CD4-positive, alpha-beta T cell treated with Interleukin-6 at 100 ng/mL for 8 hours (primary cell): ENCODE data around the gene OGA.
A peak's percentile ranks its signal among the peaks of the same experiment; 100 is the strongest.
"Not testable (repeated sequence)": the region's sequence is repeated elsewhere in the genome, so short reads cannot be mapped to it uniquely, and the experiment has no call there.

Experiments
- DNase-seq: peaks from one replicate; pipeline ENCODE4 v3.0.0-alpha.2; 2020; ENCODE audit warnings: mixed read lengths, low spot score

OGA gene

GRCh38 chr10:101797403-101798059, 20.7 kb downstream of the OGA start:
- DNase-seq: no peak

DNA sequence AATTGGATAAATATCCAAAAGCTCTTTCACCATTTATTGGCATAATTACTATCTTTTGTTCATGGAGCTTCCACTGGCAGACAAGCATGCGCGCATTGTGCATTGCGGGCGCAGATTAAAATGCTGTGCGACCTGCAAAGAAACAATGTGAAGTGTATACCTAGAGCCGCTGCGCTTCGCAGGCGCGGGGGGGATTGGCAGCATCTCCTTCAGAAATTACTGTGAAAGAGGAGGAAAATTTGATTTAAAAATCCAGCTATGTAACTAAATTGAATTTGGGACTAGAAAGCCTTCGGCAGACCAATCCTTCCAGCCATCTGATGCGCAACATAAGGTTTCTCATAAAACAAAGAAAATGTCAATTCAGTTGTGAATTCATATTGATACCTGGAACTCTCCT, 24.7 kb downstream of the OGA start:
- no peak for DNase-seq

- DNase-seq: no peak
Measured at GRCh38 chr10:101789686-101790085, 28.6 kb downstream of the OGA start.

DNA sequence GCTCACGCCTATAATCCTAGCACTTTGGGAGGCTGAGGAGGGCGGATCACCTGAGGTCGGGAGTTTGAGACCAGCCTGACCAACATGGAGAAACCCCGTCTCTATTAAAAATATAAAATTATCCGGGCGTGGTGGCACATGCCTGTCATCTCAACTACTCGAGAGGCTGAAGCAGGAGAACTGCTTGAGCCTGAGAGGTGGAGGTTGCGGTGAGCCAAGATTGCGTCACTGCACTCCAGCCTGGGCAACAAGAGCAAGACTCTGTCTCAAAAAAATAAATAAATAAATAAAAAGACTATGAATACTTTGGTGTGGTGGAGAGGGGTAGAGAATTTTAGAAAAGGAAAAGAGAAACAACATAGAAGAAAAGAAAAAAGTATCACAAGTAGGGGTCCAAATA, 29.0 kb downstream of the OGA start:
- DNase-seq: not testable (repeated sequence)

DNA sequence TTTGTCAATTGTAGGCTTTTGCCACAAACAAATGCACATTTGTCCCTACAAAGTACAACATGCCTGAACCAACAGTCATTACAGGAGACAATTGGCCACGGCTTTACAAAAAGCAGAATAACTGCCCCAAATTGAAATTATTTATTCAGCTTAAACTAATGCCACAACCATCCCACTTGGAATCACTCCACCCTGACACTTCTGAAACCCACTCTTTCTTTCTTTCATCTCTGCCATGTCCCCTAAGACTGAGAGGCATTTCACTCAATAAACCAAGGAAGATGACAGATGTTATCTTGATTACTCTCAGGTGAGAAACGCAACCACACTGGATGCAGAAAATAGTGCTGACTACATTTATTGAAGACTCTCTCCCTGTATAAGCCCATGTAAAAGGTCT, 32.4 kb downstream of the OGA start:
- no peak for DNase-seq

- DNase-seq: no peak
Measured at GRCh38 chr10:101784558-101784957, 33.7 kb downstream of the OGA start.

- DNase-seq: no peak
Measured at GRCh38 chr10:101783736-101784118, 34.5 kb downstream of the OGA start.

DNA sequence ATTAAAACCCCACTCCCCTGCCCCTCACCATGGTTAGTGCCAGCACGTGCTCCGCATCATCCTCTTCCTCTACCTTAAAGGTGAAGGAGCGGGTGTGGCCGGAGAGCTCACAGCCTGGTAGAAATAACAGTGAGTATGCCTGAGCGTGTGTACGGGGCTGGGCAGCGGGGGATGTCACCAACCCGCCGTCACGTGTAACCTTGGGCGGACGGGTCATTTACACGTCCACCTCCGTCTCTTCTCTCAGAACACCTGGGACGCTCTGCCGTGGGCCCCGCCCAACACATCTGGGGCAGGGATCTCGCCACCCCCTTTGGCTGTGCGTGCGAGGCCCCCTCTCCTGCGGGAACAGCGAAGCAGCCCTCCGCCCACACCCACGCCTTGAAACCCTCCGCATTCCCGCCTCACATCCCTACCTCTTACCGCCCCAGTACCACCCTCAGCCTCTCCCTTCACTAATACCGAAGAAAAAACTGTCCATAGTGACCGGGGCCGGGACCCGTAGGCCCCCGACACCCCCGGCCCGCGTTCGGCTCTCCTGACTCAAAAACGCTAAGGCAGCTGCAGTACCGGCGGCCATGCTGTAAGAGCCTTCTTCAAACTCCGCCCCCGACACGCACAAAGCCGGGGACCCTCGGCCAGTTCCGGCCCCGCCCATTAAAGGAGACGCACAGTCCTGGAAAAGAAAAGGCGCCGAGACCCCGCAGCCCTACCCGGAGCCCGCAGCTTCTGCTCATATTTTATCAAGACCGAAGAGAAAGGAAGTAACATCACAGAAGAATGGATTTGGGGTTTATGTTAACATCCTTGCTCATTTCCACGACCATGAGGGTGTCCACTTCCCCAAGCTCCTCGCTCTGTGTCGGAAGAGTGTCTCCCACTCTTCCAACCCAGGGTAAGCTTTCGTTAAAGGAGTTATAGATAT, 35.2 kb downstream of the OGA start, which contains the start of gene NPM3:
Gene NPM3 (minus strand): TSS at position 636 of the 925 bp plus-strand sequence. CDS start 56 bp downstream, at position 580.
- peak; percentile 73 for DNase-seq

DNA sequence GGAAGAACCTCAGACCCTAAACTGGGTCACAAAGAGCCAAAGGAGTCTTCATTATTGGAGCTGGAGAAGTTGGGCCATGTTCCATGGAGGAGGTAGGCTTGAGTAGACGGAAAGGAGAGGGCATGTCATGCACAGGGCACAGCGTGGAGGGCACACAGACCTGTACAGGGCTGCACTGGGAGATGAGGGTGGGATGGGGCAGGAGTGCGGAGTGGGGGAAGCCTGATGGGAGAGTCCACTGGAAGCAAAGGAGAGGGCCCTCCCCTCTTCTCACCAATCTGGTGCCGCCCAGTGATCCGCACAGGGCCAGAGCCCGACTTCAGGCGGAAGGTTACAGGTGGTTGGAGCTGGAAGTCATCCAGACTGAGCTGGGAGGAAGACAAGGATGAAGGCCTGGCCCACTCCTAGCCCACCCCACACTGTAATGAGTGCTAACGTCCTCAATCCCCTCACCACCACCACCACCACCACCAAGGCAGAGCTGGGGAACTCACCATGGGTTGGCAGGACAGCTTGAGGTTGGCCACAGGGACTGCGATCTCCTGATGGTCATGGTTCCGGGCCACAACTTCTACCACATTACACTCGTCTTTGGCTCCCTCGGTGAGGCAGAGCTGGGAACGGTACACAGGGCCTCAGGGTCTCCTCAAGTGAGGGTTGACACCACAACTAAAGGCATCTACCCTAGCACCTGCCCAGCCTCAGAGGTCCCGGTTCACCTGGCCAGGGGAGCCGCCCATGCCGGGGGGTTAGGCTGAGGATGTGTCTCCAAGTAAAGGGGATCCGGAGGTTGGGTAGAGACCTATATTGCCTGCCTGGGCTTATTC, 36.0 kb downstream of the OGA start:
- no peak for DNase-seq

DNA sequence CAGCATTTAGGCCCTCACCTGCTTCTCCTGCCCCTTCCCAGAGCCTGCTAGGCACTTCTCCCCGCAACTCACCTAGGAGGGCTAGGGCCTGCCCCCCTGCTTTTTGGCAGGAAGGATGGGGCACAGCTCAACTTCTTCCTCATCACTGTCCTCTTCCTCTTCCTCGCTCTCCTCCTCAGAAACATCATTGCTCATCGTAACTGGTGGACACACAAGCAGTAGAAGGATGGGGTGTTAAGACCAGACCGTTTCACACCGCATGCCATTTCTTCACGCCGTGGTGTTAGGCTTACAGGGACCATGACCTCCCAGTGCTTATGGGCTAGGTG, 36.6 kb downstream of the OGA start:
- no peak for DNase-seq

- DNase-seq: peak; percentile 69
Measured at GRCh38 chr10:101780818-101781654, 37.2 kb downstream of the OGA start.

- no peak for DNase-seq
Measured at GRCh38 chr10:101780187-101780817, 37.9 kb downstream of the OGA start.

DNA sequence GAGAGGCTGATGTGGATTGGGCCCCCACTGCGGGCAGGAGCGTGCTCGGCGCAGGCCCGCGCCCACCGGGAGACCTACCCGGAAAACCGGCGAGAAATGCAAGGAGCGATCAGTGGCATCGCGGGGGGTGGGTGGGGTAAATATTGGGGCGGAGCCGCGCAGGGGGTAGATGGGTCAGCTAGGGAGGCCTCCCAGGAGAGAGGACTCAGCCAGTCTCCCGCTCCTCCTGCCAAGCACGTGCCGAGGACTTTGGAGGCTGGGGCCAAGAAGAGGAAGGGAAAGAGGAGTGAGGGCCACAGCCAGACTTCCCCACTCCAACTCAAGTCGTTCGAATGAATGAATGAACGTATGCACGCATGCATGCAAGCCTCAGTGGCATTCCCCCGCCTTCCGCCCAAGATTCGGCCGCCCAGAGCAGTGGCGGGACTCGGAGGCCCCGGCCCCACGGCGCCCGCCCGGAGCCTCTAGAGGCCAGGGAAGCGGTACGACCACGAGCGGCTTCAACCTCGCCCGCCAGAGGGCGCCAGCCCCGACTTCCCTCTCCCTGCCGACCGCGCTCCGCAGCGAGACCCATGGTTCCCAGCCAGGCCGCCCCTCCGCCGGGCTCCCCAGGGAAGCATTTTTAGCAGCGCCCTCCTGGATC, 38.6 kb downstream of the OGA start:
- DNase-seq: peak; percentile 79

- no peak for DNase-seq
Measured at GRCh38 chr10:101778781-101779543, 39.3 kb downstream of the OGA start.

- DNase-seq: no peak
Measured at GRCh38 chr10:101778151-101778780, 40.0 kb downstream of the OGA start.

DNA sequence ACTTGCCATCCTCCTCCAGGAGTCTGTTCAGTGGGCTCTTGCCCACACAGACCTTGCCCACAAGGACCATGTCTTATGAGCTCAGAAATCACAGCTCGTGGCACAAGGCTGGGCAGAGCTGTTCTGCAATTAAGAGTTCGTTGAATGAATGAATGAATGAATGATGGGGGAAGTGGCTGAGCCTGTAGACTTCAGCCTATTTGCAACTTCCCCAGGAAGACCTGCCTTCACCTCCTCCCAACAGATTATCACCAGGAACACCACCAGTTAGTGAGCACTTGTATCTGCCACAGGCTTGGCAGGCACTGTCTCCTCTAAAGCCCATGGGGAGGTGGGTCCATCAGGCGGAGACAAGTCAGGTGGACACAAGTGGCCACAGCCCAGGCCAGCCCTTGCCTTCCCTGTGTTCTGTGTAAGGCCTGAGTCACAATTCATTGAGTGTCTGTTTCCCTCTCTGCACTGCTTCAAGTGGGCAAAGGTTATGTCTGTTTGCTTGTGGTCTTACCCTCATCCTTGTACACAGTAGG, 40.6 kb downstream of the OGA start:
- no peak for DNase-seq

- DNase-seq: no peak
Measured at GRCh38 chr10:101776161-101776817, 42.0 kb downstream of the OGA start.
